ENCODE data around the gene CD79B.
"Not testable (repeated sequence)": the region's sequence is repeated elsewhere in the genome, so short reads cannot be mapped to it uniquely, and the experiment has no call there.

Gene CD79B

GRCh38 chr17:63916566-63917185, 15.5 kb downstream of the CD79B start:
- TF ChIP-seq, protein P1, sequence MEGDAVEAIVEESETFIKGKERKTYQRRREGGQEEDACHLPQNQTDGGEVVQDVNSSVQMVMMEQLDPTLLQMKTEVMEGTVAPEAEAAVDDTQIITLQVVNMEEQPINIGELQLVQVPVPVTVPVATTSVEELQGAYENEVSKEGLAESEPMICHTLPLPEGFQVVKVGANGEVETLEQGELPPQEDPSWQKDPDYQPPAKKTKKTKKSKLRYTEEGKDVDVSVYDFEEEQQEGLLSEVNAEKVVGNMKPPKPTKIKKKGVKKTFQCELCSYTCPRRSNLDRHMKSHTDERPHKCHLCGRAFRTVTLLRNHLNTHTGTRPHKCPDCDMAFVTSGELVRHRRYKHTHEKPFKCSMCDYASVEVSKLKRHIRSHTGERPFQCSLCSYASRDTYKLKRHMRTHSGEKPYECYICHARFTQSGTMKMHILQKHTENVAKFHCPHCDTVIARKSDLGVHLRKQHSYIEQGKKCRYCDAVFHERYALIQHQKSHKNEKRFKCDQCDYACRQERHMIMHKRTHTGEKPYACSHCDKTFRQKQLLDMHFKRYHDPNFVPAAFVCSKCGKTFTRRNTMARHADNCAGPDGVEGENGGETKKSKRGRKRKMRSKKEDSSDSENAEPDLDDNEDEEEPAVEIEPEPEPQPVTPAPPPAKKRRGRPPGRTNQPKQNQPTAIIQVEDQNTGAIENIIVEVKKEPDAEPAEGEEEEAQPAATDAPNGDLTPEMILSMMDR (conservative IDR thresholded peaks at IDR 0.05; ENCODE audit: low read depth, low read length) = no peak
- no peak for DNase-seq (ENCODE audit: low read depth)

GRCh38 chr17:63915753-63916152, 16.4 kb downstream of the CD79B start:
- DNase-seq (ENCODE audit: low read depth); H3K4me3 ChIP-seq (ENCODE audit: low read depth, low read length): not testable (repeated sequence)

More at GRCh38 chr17:63916566-63917185, 15.5 kb downstream of the CD79B start:
- no peak overlapping the region for H3K4me3 ChIP-seq (ENCODE audit: low read depth, low read length)

- TF ChIP-seq, protein P1 (conservative IDR thresholded peaks at IDR 0.05; ENCODE audit: low read depth, low read length) = no peak
- DNase-seq (ENCODE audit: low read depth) = no peak
Measured at GRCh38 chr17:63914471-63914870, 17.7 kb downstream of the CD79B start.

GRCh38 chr17:63911657-63912100, 20.5 kb downstream of the CD79B start:
- TF ChIP-seq, protein P1 (conservative IDR thresholded peaks at IDR 0.05; ENCODE audit: low read depth, low read length) = peak; percentile 72
- H3K4me3 ChIP-seq (ENCODE audit: low read depth, low read length) = no peak overlapping the region
- DNase-seq (ENCODE audit: low read depth) = peak; percentile 20

More at GRCh38 chr17:63914471-63914870, 17.7 kb downstream of the CD79B start:
- no peak overlapping the region for H3K4me3 ChIP-seq (ENCODE audit: low read depth, low read length)

DNA sequence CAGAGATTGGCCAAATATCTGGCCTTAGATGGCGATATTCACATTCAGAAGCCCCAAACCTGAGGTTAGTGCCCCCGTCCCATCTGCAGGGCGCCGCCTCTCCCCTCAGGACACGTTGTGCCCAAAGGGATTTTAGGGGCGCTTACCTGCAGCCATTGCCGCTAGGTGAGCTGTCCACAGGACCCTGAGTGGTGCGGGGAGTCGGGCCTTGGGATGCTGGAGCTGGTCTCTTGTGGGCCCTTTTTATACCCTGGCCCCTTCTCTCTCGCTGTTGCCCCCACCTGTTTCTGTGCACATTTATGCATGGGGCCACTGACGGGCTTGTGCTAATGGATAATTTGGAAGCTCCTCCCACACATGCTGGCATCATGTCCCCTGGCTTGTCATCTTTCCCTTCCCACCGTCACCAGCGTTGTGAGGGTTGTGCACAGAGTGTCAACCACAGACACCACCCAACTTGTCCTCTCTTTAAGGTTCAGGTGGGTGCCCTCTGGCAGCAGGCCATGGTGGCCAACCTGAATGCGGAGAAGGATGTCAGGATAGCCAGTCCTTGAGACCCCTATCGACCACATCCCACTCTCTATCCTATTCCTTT, 21.0 kb downstream of the CD79B start, which contains the start of gene CSHL1:
CSHL1 (minus strand) TSS at position 218 of the 595 bp plus-strand sequence; CDS start at position 156, 62 bp downstream.
- DNase-seq (ENCODE audit: low read depth) = no peak

GRCh38 chr17:63910096-63910495, 22.0 kb downstream of the CD79B start:
- H3K4me3 ChIP-seq (ENCODE audit: low read depth, low read length) = no peak overlapping the region
- DNase-seq (ENCODE audit: low read depth) = no peak
- TF ChIP-seq, protein P1 (conservative IDR thresholded peaks at IDR 0.05; ENCODE audit: low read depth, low read length) = no peak

More for the DNA sequence above, 21.0 kb downstream of the CD79B start, which contains the start of gene CSHL1:
- TF ChIP-seq, protein P1 (conservative IDR thresholded peaks at IDR 0.05; ENCODE audit: low read depth, low read length) = no peak
- no peak within 1 kb of the TSS for H3K4me3 ChIP-seq (ENCODE audit: low read depth, low read length)

DNA sequence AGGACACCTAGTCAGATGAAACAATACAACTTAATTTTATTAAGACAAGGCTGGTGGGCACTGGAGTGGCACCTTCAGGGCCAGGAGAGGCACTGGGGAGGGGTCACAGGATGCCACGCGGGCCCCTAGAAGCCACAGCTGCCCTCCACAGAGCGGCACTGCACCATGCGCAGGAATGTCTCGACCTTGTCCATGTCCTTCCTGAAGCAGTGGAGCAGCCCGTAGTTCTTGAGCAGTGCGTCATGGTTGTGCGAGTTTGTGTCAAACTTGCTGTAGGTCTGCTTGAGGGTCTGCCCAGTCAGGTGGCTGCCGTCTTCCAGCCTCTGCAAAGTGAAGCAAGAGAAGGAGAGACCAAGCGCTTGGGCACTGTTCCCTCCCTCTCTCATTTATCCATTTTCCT, 22.5 kb downstream of the CD79B start:
- H3K4me3 ChIP-seq (ENCODE audit: low read depth, low read length); DNase-seq (ENCODE audit: low read depth): not testable (repeated sequence)

Measured in choroid plexus epithelial cell (primary cell).